Measurements from ENCODE around the gene RTTN. TPM values are rescaled to one million over a fixed set of nuclear protein-coding genes. Genes with fewer than 3 reads are reported as not detected.

Gene RTTN
- polyA plus RNA-seq, 1 donor (not counting 4 experiments of a cell fraction or from before 2014, with no cell fraction given), result 77.3 TPM

- H3K4me1 ChIP-seq (ENCODE audit: control insufficient read depth, extremely low read depth, insufficient read depth, low read length), result no peaks in the 10 kb centered on the region
- no peaks in the 10 kb centered on the region for H3K36me3 ChIP-seq (ENCODE audit: control insufficient read depth in 2 of 2, extremely low read depth in 1 of 2, insufficient read depth in 2 of 2, low read length in 2 of 2)
- no peaks in the 10 kb centered on the region for H3K9me3 ChIP-seq (ENCODE audit: control insufficient read depth, low read depth, low read length)
- H3K4me3 ChIP-seq (ENCODE audit: control insufficient read depth in 2 of 3, extremely low read depth in 1 of 3, insufficient read depth in 2 of 3, low read depth in 1 of 3, low read length in 3 of 3), result no peak overlapping the region
- TF ChIP-seq CTCF (optimal IDR thresholded peaks at IDR 0.05 in 1 of 3, IDR thresholded peaks at IDR 0.05 in 1 of 3, conservative IDR thresholded peaks at IDR 0.05 in 1 of 3; ENCODE audit: extremely low read depth in 1 of 3, insufficient read depth in 2 of 3, low read length in 3 of 3) (no peak), EZH2 (IDR thresholded peaks at IDR 0.05; ENCODE audit: low read length) (no peak)
- dilution Hi-C loops (cut with MboI; ENCODE audit: extremely low pct_ligation_motif_present, low sequenced_read_pairs), result no loop called here
- no peak overlapping the region for H3K4me2 ChIP-seq (ENCODE audit: control insufficient read depth, extremely low read depth, insufficient read depth, low read depth, low read length)
- H3K27me3 ChIP-seq (ENCODE audit: control insufficient read depth, extremely low read depth, insufficient read depth, low read length), result no peaks in the 10 kb centered on the region
- no peak overlapping the region for H3K9ac ChIP-seq (ENCODE audit: control insufficient read depth, extremely low read depth, insufficient read depth, low read length)
- no peaks in the 10 kb centered on the region for H3K9me1 ChIP-seq (ENCODE audit: control insufficient read depth, extremely low read depth, insufficient read depth, low read length)
- no peak overlapping the region for H2AFZ ChIP-seq (ENCODE audit: control insufficient read depth, low read length)
- FAIRE-seq (peak; percentile 5), DNase-seq (ENCODE audit: low read depth, low spot score) (no peak)
- no peaks in the 10 kb centered on the region for H3K79me2 ChIP-seq (ENCODE audit: control insufficient read depth, insufficient read depth, low read length)
- H4K20me1 ChIP-seq (ENCODE audit: control insufficient read depth, extremely low read depth, insufficient read depth, low read length), result no peaks in the 10 kb centered on the region
- no peak overlapping the region for H3K27ac ChIP-seq (ENCODE audit: control insufficient read depth, insufficient read depth, low read length)
Measured at GRCh38 chr18:70132999-70133398, 72.5 kb downstream of the RTTN start.

GRCh38 chr18:70128271-70128670 lies 77.2 kb downstream of the RTTN start:
- no peak overlapping the region for H3K4me2 ChIP-seq (ENCODE audit: control insufficient read depth, extremely low read depth, insufficient read depth, low read depth, low read length)
- TF ChIP-seq CTCF (optimal IDR thresholded peaks at IDR 0.05 in 1 of 3, IDR thresholded peaks at IDR 0.05 in 1 of 3, conservative IDR thresholded peaks at IDR 0.05 in 1 of 3; ENCODE audit: extremely low read depth in 1 of 3, insufficient read depth in 2 of 3, low read length in 3 of 3), result no peak
- TF ChIP-seq EZH2 (IDR thresholded peaks at IDR 0.05; ENCODE audit: low read length), result no peak
- H3K9ac ChIP-seq (ENCODE audit: control insufficient read depth, extremely low read depth, insufficient read depth, low read length), result no peak overlapping the region
- FAIRE-seq, result no peak
- H3K36me3 ChIP-seq (ENCODE audit: control insufficient read depth in 2 of 2, extremely low read depth in 1 of 2, insufficient read depth in 2 of 2, low read length in 2 of 2), result no peaks in the 10 kb centered on the region
- H3K79me2 ChIP-seq (ENCODE audit: control insufficient read depth, insufficient read depth, low read length), result no peaks in the 10 kb centered on the region
- no peaks in the 10 kb centered on the region for H3K9me3 ChIP-seq (ENCODE audit: control insufficient read depth, low read depth, low read length)
- no peak overlapping the region for H3K4me3 ChIP-seq (ENCODE audit: control insufficient read depth in 2 of 3, extremely low read depth in 1 of 3, insufficient read depth in 2 of 3, low read depth in 1 of 3, low read length in 3 of 3)
- dilution Hi-C loops (cut with MboI; ENCODE audit: extremely low pct_ligation_motif_present, low sequenced_read_pairs), result no loop called here
- H4K20me1 ChIP-seq (ENCODE audit: control insufficient read depth, extremely low read depth, insufficient read depth, low read length), result no peaks in the 10 kb centered on the region
- H3K4me1 ChIP-seq (ENCODE audit: control insufficient read depth, extremely low read depth, insufficient read depth, low read length), result no peaks in the 10 kb centered on the region
- H3K27ac ChIP-seq (ENCODE audit: control insufficient read depth, insufficient read depth, low read length), result no peak overlapping the region
- DNase-seq (ENCODE audit: low read depth, low spot score), result no peak
- H3K27me3 ChIP-seq (ENCODE audit: control insufficient read depth, extremely low read depth, insufficient read depth, low read length), result no peaks in the 10 kb centered on the region
- no peaks in the 10 kb centered on the region for H3K9me1 ChIP-seq (ENCODE audit: control insufficient read depth, extremely low read depth, insufficient read depth, low read length)
- H2AFZ ChIP-seq (ENCODE audit: control insufficient read depth, low read length), result no peak overlapping the region

Data from keratinocyte (primary cell).